ENCODE data around the gene GXYLT1. TPM values are rescaled to one million over a fixed set of nuclear protein-coding genes. Genes with fewer than 3 reads are reported as not detected.

The GXYLT1 gene
- total and polyA plus RNA-seq, 2 of the 13 experiments (the other 11 are each of a cell fraction or from before 2014, with no cell fraction given), result 7.8 to 17.0 TPM

DNA sequence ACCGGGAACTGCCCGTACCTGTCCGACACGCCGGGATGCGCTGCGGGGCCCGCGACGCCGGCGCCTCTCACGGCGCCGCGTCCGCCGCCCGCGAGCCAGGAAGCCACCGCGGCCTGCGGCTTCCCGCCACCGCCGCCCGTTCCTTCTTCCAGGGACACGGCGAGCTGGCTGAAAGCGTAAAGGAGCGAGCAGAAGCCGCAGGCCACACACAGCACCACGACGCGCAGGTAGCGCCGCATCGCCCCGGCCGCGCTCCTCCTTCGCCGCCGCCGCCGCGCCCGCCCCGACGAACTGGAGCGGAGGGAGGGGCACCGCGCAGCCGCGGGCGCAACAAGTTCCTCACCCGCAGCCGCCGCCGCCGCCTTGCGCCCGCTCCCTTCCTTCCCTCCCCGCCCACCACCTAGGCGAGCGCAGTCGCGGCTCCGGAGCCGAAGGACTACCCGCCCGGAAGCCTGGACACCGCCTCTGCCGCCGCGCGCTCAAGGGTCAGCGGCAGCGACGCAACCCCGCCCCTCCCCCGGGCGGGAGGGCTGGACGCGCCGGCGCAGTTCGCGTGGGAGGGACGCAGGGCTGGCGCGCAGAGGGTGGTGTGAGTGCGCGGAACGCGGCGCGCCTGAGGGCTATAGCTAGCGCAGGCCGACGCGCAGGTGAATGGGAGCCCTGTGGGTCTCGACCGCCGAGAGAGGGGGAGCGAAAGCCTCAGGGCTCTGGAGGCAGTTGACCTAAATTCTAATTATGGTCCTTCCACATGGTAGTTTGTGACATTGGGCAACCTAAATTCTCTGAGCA lies at the start of gene GXYLT1 (continued):
- TF ChIP-seq, protein P1, sequence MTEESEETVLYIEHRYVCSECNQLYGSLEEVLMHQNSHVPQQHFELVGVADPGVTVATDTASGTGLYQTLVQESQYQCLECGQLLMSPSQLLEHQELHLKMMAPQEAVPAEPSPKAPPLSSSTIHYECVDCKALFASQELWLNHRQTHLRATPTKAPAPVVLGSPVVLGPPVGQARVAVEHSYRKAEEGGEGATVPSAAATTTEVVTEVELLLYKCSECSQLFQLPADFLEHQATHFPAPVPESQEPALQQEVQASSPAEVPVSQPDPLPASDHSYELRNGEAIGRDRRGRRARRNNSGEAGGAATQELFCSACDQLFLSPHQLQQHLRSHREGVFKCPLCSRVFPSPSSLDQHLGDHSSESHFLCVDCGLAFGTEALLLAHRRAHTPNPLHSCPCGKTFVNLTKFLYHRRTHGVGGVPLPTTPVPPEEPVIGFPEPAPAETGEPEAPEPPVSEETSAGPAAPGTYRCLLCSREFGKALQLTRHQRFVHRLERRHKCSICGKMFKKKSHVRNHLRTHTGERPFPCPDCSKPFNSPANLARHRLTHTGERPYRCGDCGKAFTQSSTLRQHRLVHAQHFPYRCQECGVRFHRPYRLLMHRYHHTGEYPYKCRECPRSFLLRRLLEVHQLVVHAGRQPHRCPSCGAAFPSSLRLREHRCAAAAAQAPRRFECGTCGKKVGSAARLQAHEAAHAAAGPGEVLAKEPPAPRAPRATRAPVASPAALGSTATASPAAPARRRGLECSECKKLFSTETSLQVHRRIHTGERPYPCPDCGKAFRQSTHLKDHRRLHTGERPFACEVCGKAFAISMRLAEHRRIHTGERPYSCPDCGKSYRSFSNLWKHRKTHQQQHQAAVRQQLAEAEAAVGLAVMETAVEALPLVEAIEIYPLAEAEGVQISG (CRISPR knock-in tag; IDR thresholded peaks at IDR 0.05), result peak; percentile 73
- no peak for TF ChIP-seq GLI4 (CRISPR knock-in tag; IDR thresholded peaks at IDR 0.05; ENCODE audit: borderline replicate concordance)
- TF ChIP-seq, protein P2, sequence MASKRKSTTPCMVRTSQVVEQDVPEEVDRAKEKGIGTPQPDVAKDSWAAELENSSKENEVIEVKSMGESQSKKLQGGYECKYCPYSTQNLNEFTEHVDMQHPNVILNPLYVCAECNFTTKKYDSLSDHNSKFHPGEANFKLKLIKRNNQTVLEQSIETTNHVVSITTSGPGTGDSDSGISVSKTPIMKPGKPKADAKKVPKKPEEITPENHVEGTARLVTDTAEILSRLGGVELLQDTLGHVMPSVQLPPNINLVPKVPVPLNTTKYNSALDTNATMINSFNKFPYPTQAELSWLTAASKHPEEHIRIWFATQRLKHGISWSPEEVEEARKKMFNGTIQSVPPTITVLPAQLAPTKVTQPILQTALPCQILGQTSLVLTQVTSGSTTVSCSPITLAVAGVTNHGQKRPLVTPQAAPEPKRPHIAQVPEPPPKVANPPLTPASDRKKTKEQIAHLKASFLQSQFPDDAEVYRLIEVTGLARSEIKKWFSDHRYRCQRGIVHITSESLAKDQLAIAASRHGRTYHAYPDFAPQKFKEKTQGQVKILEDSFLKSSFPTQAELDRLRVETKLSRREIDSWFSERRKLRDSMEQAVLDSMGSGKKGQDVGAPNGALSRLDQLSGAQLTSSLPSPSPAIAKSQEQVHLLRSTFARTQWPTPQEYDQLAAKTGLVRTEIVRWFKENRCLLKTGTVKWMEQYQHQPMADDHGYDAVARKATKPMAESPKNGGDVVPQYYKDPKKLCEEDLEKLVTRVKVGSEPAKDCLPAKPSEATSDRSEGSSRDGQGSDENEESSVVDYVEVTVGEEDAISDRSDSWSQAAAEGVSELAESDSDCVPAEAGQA (IDR thresholded peaks at IDR 0.05; ENCODE audit: low read depth), result 0 out of 2 replicates have a peak, but pooled peaks have one; percentile 21
- TF ChIP-seq, protein P2 (CRISPR knock-in tag; IDR thresholded peaks at IDR 0.05; ENCODE audit: borderline replicate concordance), result no peak
- no peak for TF ChIP-seq ZEB1 (IDR thresholded peaks at IDR 0.05; ENCODE audit: insufficient replicate concordance, low read depth)
- TF ChIP-seq ERF (CRISPR knock-in tag; IDR thresholded peaks at IDR 0.05), result peak; percentile 82
- peak; percentile 43; the same call in 1 of the 2 replicates for TF ChIP-seq STAT5B (CRISPR knock-in tag; IDR thresholded peaks at IDR 0.05)
- TF ChIP-seq ELF4 (CRISPR knock-in tag; IDR thresholded peaks at IDR 0.05; ENCODE audit: borderline replicate concordance), result no peak
- peak; percentile 88 for TF ChIP-seq POLR2G (IDR thresholded peaks at IDR 0.05; ENCODE audit: low read depth, low read length)
- TF ChIP-seq MIER2 (CRISPR knock-in tag; IDR thresholded peaks at IDR 0.05), result no peak
- no peak for TF ChIP-seq ZNF354B (CRISPR knock-in tag; IDR thresholded peaks at IDR 0.05)
- TF ChIP-seq, protein P3, sequence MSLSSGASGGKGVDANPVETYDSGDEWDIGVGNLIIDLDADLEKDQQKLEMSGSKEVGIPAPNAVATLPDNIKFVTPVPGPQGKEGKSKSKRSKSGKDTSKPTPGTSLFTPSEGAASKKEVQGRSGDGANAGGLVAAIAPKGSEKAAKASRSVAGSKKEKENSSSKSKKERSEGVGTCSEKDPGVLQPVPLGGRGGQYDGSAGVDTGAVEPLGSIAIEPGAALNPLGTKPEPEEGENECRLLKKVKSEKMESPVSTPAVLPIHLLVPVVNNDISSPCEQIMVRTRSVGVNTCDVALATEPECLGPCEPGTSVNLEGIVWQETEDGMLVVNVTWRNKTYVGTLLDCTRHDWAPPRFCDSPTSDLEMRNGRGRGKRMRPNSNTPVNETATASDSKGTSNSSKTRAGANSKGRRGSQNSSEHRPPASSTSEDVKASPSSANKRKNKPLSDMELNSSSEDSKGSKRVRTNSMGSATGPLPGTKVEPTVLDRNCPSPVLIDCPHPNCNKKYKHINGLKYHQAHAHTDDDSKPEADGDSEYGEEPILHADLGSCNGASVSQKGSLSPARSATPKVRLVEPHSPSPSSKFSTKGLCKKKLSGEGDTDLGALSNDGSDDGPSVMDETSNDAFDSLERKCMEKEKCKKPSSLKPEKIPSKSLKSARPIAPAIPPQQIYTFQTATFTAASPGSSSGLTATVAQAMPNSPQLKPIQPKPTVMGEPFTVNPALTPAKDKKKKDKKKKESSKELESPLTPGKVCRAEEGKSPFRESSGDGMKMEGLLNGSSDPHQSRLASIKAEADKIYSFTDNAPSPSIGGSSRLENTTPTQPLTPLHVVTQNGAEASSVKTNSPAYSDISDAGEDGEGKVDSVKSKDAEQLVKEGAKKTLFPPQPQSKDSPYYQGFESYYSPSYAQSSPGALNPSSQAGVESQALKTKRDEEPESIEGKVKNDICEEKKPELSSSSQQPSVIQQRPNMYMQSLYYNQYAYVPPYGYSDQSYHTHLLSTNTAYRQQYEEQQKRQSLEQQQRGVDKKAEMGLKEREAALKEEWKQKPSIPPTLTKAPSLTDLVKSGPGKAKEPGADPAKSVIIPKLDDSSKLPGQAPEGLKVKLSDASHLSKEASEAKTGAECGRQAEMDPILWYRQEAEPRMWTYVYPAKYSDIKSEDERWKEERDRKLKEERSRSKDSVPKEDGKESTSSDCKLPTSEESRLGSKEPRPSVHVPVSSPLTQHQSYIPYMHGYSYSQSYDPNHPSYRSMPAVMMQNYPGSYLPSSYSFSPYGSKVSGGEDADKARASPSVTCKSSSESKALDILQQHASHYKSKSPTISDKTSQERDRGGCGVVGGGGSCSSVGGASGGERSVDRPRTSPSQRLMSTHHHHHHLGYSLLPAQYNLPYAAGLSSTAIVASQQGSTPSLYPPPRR (CRISPR knock-in tag; IDR thresholded peaks at IDR 0.05; ENCODE audit: borderline replicate concordance), result peak; percentile 73
- TF ChIP-seq KMT2B (CRISPR knock-in tag; IDR thresholded peaks at IDR 0.05), result peak; percentile 85

All from HepG2 (cell line).